GM19043 (cell line): ENCODE results near the gene MICALL1.

Experiments
- ATAC-seq: cut with Tn5 transposase; IDR thresholded peaks from one replicate; pipeline ENCODE4 v1.9.1; 2021; ENCODE audit warnings: low read depth; ENCODE audit not compliant: unreplicated experiment

Gene MICALL1

GRCh38 chr22:37979782-37980181, 73.7 kb downstream of the MICALL1 start:
- no peak for ATAC-seq

GRCh38 chr22:37981282-37982011, 75.3 kb downstream of the MICALL1 start:
- ATAC-seq: no peak

GRCh38 chr22:37982151-37982785, 76.2 kb downstream of the MICALL1 start:
- ATAC-seq: no peak

GRCh38 chr22:37982938-37983859, 77.1 kb downstream of the MICALL1 start:
- ATAC-seq: no peak

- no peak for ATAC-seq
These were observed 78.0 kb downstream of the MICALL1 start, which contains the start of gene SOX10 for GRCh38 chr22:37983860-37984791. Gene SOX10 (minus strand): TSS chr22:37984555. CDS start chr22:37983784, 771 bp downstream.

GRCh38 chr22:37985050-37985585, 79.0 kb downstream of the MICALL1 start:
- no peak for ATAC-seq

GRCh38 chr22:37985751-37986281, 79.7 kb downstream of the MICALL1 start:
- ATAC-seq: no peak

GRCh38 chr22:37986371-37986770, 80.3 kb downstream of the MICALL1 start:
- no peak for ATAC-seq

- ATAC-seq: no peak
These were observed 83.3 kb downstream of the MICALL1 start for GRCh38 chr22:37989146-37990045.

GRCh38 chr22:37990301-37990700, 84.2 kb downstream of the MICALL1 start:
- no peak for ATAC-seq

- ATAC-seq: no peak
These were observed 84.8 kb downstream of the MICALL1 start for GRCh38 chr22:37990862-37991261.

- ATAC-seq: no peak
These were observed 85.8 kb downstream of the MICALL1 start for GRCh38 chr22:37991731-37992442.
